Esophagus squamous epithelium (tissue), 4 donors: ENCODE data around the gene CTNNA3.

Experiments
- POLR2A ChIP-seq, 4 donors: fragments of 450-650 bp; IDR thresholded peaks; one replicate each; pipeline ENCODE4 v1.6.1; 2017; ENCODE audit warnings: antibody characterized with exemption in 4 of 4, mild to moderate bottlenecking in 4 of 4, moderate library complexity in 3 of 4
- TF ChIP-seq, protein P1 (sequence below), 6 experiments: fragments of 450-650 bp in 4 of 6; fragments of 200-600 bp in 2 of 6; sonication (generic) in 2 of 6; IDR thresholded peaks; one replicate each; pipeline ENCODE4 v1.5.1; 2016 to 2019; ENCODE audit warnings: antibody characterized with exemption in 6 of 6, mild to moderate bottlenecking in 4 of 6, moderate library complexity in 4 of 6

DNA sequence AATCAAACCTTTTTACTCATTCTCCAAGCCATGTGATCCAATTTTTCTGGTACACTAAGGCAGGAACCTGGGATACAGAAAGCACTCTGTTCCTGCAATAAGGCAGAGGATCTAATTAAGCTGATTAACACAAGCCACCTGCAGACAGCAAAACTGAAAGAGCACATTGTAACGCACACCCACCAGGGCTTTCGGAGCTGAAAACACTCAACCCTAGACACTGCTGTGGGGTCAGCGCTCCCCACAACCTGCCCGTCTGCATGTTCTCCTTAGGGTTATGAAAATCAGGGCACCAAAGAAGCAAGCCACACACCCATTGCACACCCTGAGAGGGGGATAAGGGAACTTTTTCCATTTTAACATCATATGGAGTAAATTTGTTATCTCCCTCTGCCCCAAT lies 1792.4 kb downstream of the CTNNA3 start:
- TF ChIP-seq, protein P1, sequence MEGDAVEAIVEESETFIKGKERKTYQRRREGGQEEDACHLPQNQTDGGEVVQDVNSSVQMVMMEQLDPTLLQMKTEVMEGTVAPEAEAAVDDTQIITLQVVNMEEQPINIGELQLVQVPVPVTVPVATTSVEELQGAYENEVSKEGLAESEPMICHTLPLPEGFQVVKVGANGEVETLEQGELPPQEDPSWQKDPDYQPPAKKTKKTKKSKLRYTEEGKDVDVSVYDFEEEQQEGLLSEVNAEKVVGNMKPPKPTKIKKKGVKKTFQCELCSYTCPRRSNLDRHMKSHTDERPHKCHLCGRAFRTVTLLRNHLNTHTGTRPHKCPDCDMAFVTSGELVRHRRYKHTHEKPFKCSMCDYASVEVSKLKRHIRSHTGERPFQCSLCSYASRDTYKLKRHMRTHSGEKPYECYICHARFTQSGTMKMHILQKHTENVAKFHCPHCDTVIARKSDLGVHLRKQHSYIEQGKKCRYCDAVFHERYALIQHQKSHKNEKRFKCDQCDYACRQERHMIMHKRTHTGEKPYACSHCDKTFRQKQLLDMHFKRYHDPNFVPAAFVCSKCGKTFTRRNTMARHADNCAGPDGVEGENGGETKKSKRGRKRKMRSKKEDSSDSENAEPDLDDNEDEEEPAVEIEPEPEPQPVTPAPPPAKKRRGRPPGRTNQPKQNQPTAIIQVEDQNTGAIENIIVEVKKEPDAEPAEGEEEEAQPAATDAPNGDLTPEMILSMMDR (IDR thresholded peaks at IDR 0.05): no peak
- TF ChIP-seq POLR2A (IDR thresholded peaks at IDR 0.05): no peak
